PC-9 (cell line): Measurements from ENCODE around the gene AP2B1.

Experiments
- CTCF ChIP-seq: fragments of 200-600 bp; sonication (generic); conservative IDR thresholded peaks from 2 replicates; pipeline ENCODE4 v1.6.1; 2017; ENCODE audit warnings: mixed run types, antibody characterized with exemption, mild to moderate bottlenecking, moderate library complexity
- EZH2 ChIP-seq: fragments of 200-600 bp; sonication (generic); IDR thresholded peaks from 2 replicates; pipeline ENCODE4 v1.8.0; 2017; ENCODE audit warnings: antibody characterized with exemption, low read depth

- TF ChIP-seq CTCF: no peak
- no peak for TF ChIP-seq EZH2
Observed at GRCh38 chr17:35627417-35627816, 40.3 kb downstream of the AP2B1 start.
